Measurements from ENCODE around the gene ARHGEF3. TPM values are rescaled to one million over a fixed set of nuclear protein-coding genes. Genes with fewer than 3 reads are reported as not detected.
"Not testable (repeated sequence)": the region's sequence is repeated elsewhere in the genome, so short reads cannot be mapped to it uniquely, and the experiment has no call there.

Gene ARHGEF3
- total and polyA plus RNA-seq, 8 donors, result 19.5 to 34.1 (median 24.4) TPM

DNA sequence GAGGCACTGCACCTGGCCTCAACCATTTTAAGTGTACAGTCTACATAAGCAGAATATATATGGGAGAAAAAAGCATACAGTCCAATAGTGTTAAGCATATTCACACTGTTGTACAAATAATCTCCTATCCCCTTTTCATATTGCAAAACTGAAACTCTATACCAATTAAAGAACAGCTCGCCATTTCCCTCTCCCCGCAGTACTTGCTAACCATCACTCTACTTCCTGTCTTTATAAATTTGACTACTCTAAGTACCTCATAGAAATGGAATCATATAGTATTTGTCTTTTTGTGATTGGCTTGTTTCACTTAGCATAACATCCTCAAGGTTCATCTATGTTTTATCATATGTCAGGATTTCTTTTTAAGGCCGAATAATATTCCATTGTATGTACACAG is 97.0 kb downstream of the ARHGEF3 start:
- no peak overlapping the region for H3K4me3 ChIP-seq
- TF ChIP-seq, protein P1, sequence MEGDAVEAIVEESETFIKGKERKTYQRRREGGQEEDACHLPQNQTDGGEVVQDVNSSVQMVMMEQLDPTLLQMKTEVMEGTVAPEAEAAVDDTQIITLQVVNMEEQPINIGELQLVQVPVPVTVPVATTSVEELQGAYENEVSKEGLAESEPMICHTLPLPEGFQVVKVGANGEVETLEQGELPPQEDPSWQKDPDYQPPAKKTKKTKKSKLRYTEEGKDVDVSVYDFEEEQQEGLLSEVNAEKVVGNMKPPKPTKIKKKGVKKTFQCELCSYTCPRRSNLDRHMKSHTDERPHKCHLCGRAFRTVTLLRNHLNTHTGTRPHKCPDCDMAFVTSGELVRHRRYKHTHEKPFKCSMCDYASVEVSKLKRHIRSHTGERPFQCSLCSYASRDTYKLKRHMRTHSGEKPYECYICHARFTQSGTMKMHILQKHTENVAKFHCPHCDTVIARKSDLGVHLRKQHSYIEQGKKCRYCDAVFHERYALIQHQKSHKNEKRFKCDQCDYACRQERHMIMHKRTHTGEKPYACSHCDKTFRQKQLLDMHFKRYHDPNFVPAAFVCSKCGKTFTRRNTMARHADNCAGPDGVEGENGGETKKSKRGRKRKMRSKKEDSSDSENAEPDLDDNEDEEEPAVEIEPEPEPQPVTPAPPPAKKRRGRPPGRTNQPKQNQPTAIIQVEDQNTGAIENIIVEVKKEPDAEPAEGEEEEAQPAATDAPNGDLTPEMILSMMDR (IDR thresholded peaks at IDR 0.05), result no peak
- no peaks in the 10 kb centered on the region for H3K36me3 ChIP-seq
- H3K4me1 ChIP-seq, result peaks cover 0 to 7% of the 10 kb centered on the region in 2 donors
- H3K27me3 ChIP-seq, result no peaks in the 10 kb centered on the region
- no peak for ATAC-seq
- no peak for DNase-seq
- no peak overlapping the region for H3K27ac ChIP-seq
- no peaks in the 10 kb centered on the region for H3K9me3 ChIP-seq
- intact Hi-C loops (cut with DNase I), result loop anchor here (5.0 to 10.0 kb wide), 3 partner anchors 93 to 283 kb away; no protein-coding TSS in a partner anchor

DNA sequence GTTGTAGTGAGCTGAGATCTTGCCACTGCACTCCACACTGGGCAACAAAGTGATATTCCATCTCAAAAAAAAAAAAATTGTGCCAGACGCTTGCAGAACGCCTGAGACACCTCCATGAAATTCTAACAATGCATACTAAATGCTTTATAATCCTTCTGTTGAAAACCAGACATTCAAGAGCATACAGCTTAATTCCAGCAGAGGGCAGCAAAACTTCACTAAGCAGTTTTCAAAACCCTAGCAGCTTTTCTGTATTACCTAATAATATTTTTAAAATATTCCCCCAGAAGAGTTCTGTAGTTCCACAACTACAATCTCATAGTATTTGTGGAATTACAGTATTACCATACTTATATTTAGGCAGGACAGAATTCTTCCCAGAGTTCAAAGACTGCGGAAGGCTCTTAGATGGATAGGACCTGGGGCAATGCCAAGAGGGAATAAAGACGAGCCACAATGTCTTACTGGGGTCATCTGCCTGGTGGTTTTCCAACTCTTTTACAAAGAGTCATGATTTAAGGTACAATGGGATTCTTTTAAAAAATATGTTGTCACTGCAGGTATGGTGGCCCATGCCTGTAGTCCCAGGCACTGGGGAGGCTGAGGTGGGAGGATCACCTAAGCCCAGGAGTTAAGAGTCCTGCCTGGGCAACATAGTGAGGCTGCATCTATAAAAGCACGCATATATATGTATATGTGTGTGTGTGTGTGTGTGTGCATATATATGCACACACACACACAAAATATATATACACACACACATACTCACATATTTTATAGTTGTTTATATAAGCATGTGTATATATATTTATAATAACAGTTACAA is 99.0 kb downstream of the ARHGEF3 start:
- ATAC-seq (peak; percentile 89), DNase-seq (peak in 2 of 4 donors; percentile 62 to 82)
- Histone ChIP-seq H3K27me3 (no peaks in the 10 kb centered on the region), H3K4me1 (peaks cover 0 to 7% of the 10 kb centered on the region in 2 donors), H3K4me3 (no peak overlapping the region), H3K9me3 (no peaks in the 10 kb centered on the region), H3K27ac (no peak overlapping the region), H3K36me3 (no peaks in the 10 kb centered on the region)
- intact Hi-C loops (cut with DNase I), result loop anchor here (5.0 to 10.0 kb wide), 3 partner anchors 95 to 285 kb away; no protein-coding TSS in a partner anchor
- TF ChIP-seq, protein P1 (IDR thresholded peaks at IDR 0.05), result peak; percentile 71 to 84

DNA sequence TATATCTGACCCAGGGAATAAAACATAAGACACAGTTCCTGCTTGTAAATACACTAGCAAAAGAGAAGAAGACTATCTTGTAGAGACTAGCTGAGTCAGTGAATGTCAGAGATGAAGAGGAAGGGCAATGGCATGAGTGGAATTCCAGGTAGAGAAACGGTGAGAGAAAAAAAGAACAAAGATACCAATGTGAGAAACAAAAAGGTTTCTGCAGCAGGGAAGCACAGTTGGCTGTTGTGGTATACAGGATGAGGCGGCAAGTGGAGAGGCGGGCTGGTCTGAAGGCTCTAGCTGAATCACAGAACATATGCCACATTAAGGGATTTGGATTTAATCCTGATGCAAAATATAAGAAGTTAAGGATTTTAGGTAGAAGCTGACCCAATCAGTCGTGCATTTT is 101.6 kb downstream of the ARHGEF3 start:
- H3K4me1 ChIP-seq, result peaks cover 0 to 7% of the 10 kb centered on the region in 2 donors
- no peak overlapping the region for H3K27ac ChIP-seq
- intact Hi-C loops (cut with DNase I), result loop anchor here (5.0 to 10.0 kb wide), 3 partner anchors 97 to 287 kb away; no protein-coding TSS in a partner anchor
- no peak overlapping the region for H3K4me3 ChIP-seq
- DNase-seq, result no peak
- TF ChIP-seq, protein P1 (IDR thresholded peaks at IDR 0.05), result no peak
- no peaks in the 10 kb centered on the region for H3K9me3 ChIP-seq
- no peaks in the 10 kb centered on the region for H3K27me3 ChIP-seq
- ATAC-seq, result no peak
- no peaks in the 10 kb centered on the region for H3K36me3 ChIP-seq

DNA sequence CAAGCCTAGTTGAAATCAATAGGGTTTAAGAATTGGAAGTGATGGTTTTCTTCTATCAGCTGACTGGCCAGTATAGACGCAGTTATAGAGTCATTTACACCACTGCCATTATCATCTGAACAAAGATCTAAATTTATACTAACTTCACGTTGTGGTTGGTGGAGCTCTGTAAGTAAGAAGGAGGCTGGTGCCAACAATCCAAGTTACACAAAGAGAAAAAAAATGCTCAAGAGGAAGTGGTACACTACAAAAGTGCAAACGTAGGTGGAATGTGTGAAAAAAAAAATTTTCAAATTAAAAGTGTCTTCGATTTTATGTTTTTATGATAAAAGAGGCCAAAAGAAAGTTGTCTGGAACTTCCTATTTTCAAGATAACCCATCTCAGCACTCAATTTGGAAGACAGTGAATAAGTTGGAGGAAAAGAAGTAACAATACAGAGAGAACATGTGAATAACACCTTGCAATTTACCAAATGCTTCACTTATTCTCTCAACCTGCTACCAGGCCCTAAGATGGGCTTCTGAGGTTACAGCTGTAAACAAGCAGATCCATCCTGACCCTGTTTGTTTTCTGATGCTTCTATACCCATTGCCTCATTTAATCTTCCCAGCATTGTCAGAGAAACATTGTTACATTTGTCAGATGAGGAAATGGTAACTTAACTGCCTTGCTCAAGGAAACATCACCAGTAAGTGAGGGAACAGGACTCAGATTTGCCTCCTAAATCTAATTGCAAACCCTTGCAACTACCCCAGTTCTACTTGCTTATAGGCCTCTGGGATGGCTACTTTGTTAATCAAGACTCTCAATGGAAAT is 106.7 kb downstream of the ARHGEF3 start:
- intact Hi-C loops (cut with DNase I), result no loop called here
- no peak overlapping the region for H3K4me3 ChIP-seq
- H3K27me3 ChIP-seq, result no peaks in the 10 kb centered on the region
- ATAC-seq (peak; percentile 27), DNase-seq (no peak)
- H3K9me3 ChIP-seq, result no peaks in the 10 kb centered on the region
- H3K27ac ChIP-seq, result peak overlapping the region in 1 of 2 donors; percentile 59
- H3K36me3 ChIP-seq, result no peaks in the 10 kb centered on the region
- TF ChIP-seq, protein P1 (IDR thresholded peaks at IDR 0.05), result no peak
- peaks cover 0 to 25% of the 10 kb centered on the region in 2 donors for H3K4me1 ChIP-seq

DNA sequence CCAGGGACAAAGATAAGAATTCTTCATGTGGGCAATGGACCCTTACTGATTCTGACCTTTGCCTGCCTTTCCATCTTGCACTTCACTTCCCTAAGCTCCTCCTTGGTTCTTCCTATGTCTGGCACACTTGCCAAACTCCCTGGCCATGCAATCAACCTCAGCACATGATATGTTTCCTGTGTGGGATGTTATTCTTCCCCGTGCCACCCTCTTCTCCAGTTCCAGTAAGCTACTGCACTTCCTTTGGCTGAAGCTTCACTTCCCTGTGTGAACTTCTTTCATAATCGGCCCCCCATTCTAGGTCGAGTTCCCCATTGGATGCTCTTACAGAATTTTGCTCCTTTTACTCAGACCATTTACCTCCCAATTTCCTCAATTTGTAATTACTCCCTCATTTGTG is 108.0 kb downstream of the ARHGEF3 start:
- Histone ChIP-seq H3K36me3 (no peaks in the 10 kb centered on the region), H3K9me3 (no peaks in the 10 kb centered on the region), H3K4me3 (no peak overlapping the region), H3K27me3 (no peaks in the 10 kb centered on the region), H3K4me1 (peaks cover 0 to 25% of the 10 kb centered on the region in 2 donors), H3K27ac (peak overlapping the region in 1 of 2 donors; percentile 59)
- ATAC-seq (peak; percentile 75), DNase-seq (peak in 1 of 4 donors; percentile 62)
- intact Hi-C loops (cut with DNase I), result no loop called here
- TF ChIP-seq, protein P1 (IDR thresholded peaks at IDR 0.05), result no peak

DNA sequence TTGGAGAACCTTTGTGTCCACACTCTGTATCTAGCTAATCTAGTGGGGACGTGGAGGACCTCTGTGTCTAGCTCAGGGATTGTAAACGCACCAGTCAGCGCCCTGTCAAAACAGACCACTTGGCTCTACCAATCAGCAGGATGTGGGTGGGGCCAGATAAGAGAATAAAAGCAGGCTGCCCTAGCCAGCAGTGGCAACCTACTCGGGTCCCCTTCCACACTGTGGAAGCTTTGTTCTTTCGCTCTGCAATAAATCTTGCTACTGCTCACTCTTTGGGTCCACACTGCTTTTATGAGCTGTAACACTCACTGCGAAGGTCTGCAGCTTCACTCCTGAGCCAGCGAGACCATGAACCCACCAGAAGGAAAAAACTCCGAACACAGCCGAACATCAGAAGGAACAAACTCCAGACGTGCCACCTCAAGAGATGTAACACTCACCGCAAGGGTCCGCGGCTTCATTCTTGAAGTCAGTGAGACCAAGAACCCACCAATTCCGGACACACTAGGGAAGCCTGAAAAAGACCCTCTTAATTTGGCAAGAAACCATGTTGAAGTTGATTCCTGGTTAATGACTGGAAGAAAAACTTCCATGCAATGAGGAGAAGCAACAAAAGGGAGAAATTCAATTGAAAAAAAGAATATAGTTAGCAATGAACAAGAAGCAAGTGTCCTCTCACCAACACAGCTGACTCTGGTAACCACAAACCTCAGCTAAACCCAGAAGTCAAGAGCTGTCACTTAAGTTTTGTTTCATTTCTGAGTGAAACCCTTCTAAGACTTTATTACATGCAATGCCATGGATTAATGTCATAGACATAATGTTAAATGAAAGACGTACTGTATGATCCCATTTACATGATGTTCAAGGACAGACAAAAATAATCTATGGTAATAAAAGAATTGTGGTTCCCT is 109.0 kb downstream of the ARHGEF3 start:
- H3K4me3 ChIP-seq; DNase-seq; H3K9me3 ChIP-seq; intact Hi-C loops (cut with DNase I); H3K36me3 ChIP-seq; H3K27me3 ChIP-seq: not testable (repeated sequence)
- Histone ChIP-seq H3K27ac (peak overlapping the region in 1 of 2 donors; percentile 59), H3K4me1 (peaks cover 0 to 25% of the 10 kb centered on the region in 2 donors)
- ATAC-seq, result peak; percentile 36

DNA sequence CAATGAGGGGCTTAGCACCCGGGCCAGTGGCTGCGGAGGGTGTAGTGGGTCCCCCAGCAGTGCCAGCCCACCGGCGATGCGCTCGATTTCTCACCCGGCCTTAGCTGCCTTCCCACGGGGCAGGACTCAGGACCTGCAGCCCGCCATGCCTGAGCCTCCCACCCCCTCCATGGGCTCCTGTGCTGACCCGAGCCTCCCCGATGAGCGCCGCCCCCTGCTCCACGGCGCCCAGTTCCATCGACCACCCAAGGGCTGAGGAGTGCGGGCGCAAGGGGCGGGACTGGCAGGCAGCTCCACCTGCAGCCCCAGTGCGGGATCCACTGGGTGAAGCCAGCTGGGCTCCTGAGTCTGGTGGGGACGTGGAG is 109.8 kb downstream of the ARHGEF3 start:
- H3K36me3 ChIP-seq; H3K4me3 ChIP-seq; H3K9me3 ChIP-seq; H3K27ac ChIP-seq; DNase-seq; intact Hi-C loops (cut with DNase I); H3K27me3 ChIP-seq; ATAC-seq: not testable (repeated sequence)
- H3K4me1 ChIP-seq, result peaks cover 0 to 25% of the 10 kb centered on the region in 2 donors

Data from left lung (tissue), 10 donors.